ENCODE measurements around the gene SLC17A3. TPM values are rescaled to one million over a fixed set of nuclear protein-coding genes. Genes with fewer than 3 reads are reported as not detected.

The SLC17A3 gene
- total RNA-seq, 1 experiment from 2014 or later, result not detected

- BruUV-seq (replicated peaks), result no TSS peak
- H3K27me3 Mint-ChIP-seq (ENCODE audit: insufficient read depth, unreplicated experiment), result no peaks in the 10 kb centered on the region
- TF ChIP-seq, protein P1, sequence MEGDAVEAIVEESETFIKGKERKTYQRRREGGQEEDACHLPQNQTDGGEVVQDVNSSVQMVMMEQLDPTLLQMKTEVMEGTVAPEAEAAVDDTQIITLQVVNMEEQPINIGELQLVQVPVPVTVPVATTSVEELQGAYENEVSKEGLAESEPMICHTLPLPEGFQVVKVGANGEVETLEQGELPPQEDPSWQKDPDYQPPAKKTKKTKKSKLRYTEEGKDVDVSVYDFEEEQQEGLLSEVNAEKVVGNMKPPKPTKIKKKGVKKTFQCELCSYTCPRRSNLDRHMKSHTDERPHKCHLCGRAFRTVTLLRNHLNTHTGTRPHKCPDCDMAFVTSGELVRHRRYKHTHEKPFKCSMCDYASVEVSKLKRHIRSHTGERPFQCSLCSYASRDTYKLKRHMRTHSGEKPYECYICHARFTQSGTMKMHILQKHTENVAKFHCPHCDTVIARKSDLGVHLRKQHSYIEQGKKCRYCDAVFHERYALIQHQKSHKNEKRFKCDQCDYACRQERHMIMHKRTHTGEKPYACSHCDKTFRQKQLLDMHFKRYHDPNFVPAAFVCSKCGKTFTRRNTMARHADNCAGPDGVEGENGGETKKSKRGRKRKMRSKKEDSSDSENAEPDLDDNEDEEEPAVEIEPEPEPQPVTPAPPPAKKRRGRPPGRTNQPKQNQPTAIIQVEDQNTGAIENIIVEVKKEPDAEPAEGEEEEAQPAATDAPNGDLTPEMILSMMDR (IDR thresholded peaks at IDR 0.05; ENCODE audit: insufficient read depth in 1 of 2, low read depth in 1 of 2, low read length in 1 of 2, severe bottlenecking in 1 of 2, unreplicated experiment in 1 of 2), result no peak
- peaks cover 28% of the 10 kb centered on the region for H3K4me1 ChIP-seq
- no peaks in the 10 kb centered on the region for H3K36me3 ChIP-seq (ENCODE audit: control insufficient read depth, insufficient read depth, low read length)
- intact Hi-C loops (cut with micrococcal nuclease; ENCODE audit: unreplicated experiment), result no loop called here
- H3K27me3 ChIP-seq (replicated peaks; ENCODE audit: control insufficient read depth, insufficient read depth, low read length), result no peaks in the 10 kb centered on the region
- no peak overlapping the region for H3K4me3 Mint-ChIP-seq (ENCODE audit: unreplicated experiment)
- H3K9me3 ChIP-seq, result no peaks in the 10 kb centered on the region
- POLR2A ChIA-PET, result no interaction called here
- H3K36me3 Mint-ChIP-seq (ENCODE audit: insufficient read depth, unreplicated experiment), result no peaks in the 10 kb centered on the region
- H3K9me3 Mint-ChIP-seq (ENCODE audit: unreplicated experiment), result no peaks in the 10 kb centered on the region
- H3K4me1 Mint-ChIP-seq (ENCODE audit: low read depth, unreplicated experiment), result peaks cover 14% of the 10 kb centered on the region
- DNase-seq, result no peak
- no peak overlapping the region for H3K27ac Mint-ChIP-seq (ENCODE audit: unreplicated experiment)
- CTCF ChIA-PET, result no interaction called here
- no peak overlapping the region for H3K4me3 ChIP-seq (ENCODE audit: low read depth, low read length)
Observed at GRCh38 chr6:25832307-25832662, 41.8 kb downstream of the SLC17A3 start.

DNA sequence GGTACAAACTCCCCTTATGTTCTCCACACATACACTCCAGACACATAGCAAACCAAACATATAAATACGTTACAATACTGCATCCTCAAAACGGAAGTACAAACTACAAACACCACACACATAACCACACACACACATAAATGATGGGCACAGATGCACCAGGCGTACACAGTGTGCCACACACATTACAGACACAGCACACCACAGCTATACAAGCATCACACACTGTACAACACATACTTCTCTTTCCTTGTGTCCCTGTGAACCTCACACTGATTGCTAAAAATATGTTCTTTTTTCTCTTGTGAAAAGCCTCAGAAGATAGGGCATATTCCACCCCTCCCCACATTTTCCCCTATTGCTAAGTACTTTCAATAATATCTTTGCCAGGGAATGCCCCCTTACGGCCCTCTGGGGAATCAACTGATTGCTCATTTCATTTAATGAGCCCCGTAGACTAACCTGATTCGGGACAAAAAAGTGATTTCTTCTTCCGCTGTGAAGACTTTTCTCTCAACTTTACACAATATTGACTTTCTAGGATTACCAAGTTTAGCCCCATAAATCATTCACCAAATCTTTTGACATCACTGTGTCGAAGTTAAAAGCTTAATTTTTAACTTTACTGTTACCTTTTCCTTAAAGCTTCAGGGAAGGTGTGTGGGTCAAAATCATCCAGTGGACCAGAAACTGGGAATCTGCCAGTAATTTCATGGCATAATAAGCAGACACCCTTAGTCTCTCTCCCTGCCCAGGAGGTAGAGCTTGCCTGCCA is 42.3 kb downstream of the SLC17A3 start, which contains the start of gene SLC17A1:
Gene SLC17A1, minus strand, starts transcription at position 521 of the 775 bp plus-strand sequence. CDS start 1,495 bp downstream, outside the sequence.
- Mint-ChIP-seq H3K36me3 (ENCODE audit: insufficient read depth, unreplicated experiment) (no peaks in the 10 kb centered on the region), H3K27me3 (ENCODE audit: insufficient read depth, unreplicated experiment) (no peaks in the 10 kb centered on the region), H3K4me1 (ENCODE audit: low read depth, unreplicated experiment) (peaks cover 14% of the 10 kb centered on the region), H3K4me3 (ENCODE audit: unreplicated experiment) (no peak within 1 kb of the TSS), H3K9me3 (ENCODE audit: unreplicated experiment) (no peaks in the 10 kb centered on the region), H3K27ac (ENCODE audit: unreplicated experiment) (no peak within 1 kb of the TSS)
- H3K9me3 ChIP-seq, result no peaks in the 10 kb centered on the region
- ChIA-PET CTCF (no interaction called here), POLR2A (no interaction called here)
- BruUV-seq (replicated peaks), result no TSS peak
- H3K27me3 ChIP-seq (replicated peaks; ENCODE audit: control insufficient read depth, insufficient read depth, low read length), result no peaks in the 10 kb centered on the region
- TF ChIP-seq, protein P1 (IDR thresholded peaks at IDR 0.05; ENCODE audit: insufficient read depth in 1 of 2, low read depth in 1 of 2, low read length in 1 of 2, severe bottlenecking in 1 of 2, unreplicated experiment in 1 of 2), result peak in 1 of 2 experiments; percentile 14
- no peak for DNase-seq
- no peaks in the 10 kb centered on the region for H3K36me3 ChIP-seq (ENCODE audit: control insufficient read depth, insufficient read depth, low read length)
- H3K4me1 ChIP-seq, result peaks cover 28% of the 10 kb centered on the region
- intact Hi-C loops (cut with micrococcal nuclease; ENCODE audit: unreplicated experiment), result no loop called here
- H3K4me3 ChIP-seq (ENCODE audit: low read depth, low read length), result peak within 1 kb of the TSS; percentile 3; the same call in 1 of the 2 replicates

GRCh38 chr6:25830458-25830857 is 43.6 kb downstream of the SLC17A3 start:
- Mint-ChIP-seq H3K27ac (ENCODE audit: unreplicated experiment) (no peak overlapping the region), H3K9me3 (ENCODE audit: unreplicated experiment) (no peaks in the 10 kb centered on the region), H3K4me1 (ENCODE audit: low read depth, unreplicated experiment) (peaks cover 14% of the 10 kb centered on the region), H3K27me3 (ENCODE audit: insufficient read depth, unreplicated experiment) (peaks cover 8% of the 10 kb centered on the region), H3K36me3 (ENCODE audit: insufficient read depth, unreplicated experiment) (no peaks in the 10 kb centered on the region), H3K4me3 (ENCODE audit: unreplicated experiment) (no peak overlapping the region)
- ChIA-PET POLR2A (no interaction called here), CTCF (no interaction called here)
- Histone ChIP-seq H3K27me3 (replicated peaks; ENCODE audit: control insufficient read depth, insufficient read depth, low read length) (no peaks in the 10 kb centered on the region), H3K4me3 (ENCODE audit: low read depth, low read length) (no peak overlapping the region), H3K9me3 (no peaks in the 10 kb centered on the region), H3K36me3 (ENCODE audit: control insufficient read depth, insufficient read depth, low read length) (no peaks in the 10 kb centered on the region), H3K4me1 (peaks cover 20% of the 10 kb centered on the region)
- DNase-seq, result no peak
- TF ChIP-seq, protein P1 (IDR thresholded peaks at IDR 0.05; ENCODE audit: insufficient read depth in 1 of 2, low read depth in 1 of 2, low read length in 1 of 2, severe bottlenecking in 1 of 2, unreplicated experiment in 1 of 2), result no peak
- no TSS peak for BruUV-seq (replicated peaks)
- intact Hi-C loops (cut with micrococcal nuclease; ENCODE audit: unreplicated experiment), result no loop called here

Measured in Caco-2 (cell line).